Activated T-cell treated with anti-CD3 and anti-CD28 coated beads, Interleukin-2, amount 50 U/mL, for 24 hours (primary cell): ENCODE data around the gene IFT122.

Experiments
- DNase-seq: peaks from one replicate; pipeline ENCODE4 v3.0.0-alpha.2; 2020
- H3K27ac Mint-ChIP-seq: 2 replicates; pipeline ENCODE4 v1.8.0; 2020; ENCODE audit warnings: mild to moderate bottlenecking, mixed read lengths
- H3K27me3 Mint-ChIP-seq: 2 replicates; pipeline ENCODE4 v1.8.0; 2020; ENCODE audit warnings: mixed read lengths
- H3K36me3 Mint-ChIP-seq: 2 replicates; pipeline ENCODE4 v1.8.0; 2020; ENCODE audit warnings: low read depth, mixed read lengths
- H3K4me1 Mint-ChIP-seq: 2 replicates; pipeline ENCODE4 v1.8.0; 2020; ENCODE audit warnings: low read depth, mixed read lengths
- H3K4me3 Mint-ChIP-seq: 2 replicates; pipeline ENCODE4 v1.8.0; 2020; ENCODE audit warnings: mild to moderate bottlenecking, moderate library complexity, mixed read lengths
- H3K9me3 Mint-ChIP-seq: 2 replicates; pipeline ENCODE4 v1.8.0; 2020; ENCODE audit warnings: mixed read lengths

Gene IFT122

GRCh38 chr3:129528589-129529100 lies 88.6 kb downstream of the IFT122 start, which contains the start of gene RHO:
RHO (plus strand) TSS chr3:129528639; CDS start chr3:129528734, 95 bp downstream.
- no peak within 1 kb of the TSS for H3K4me3 Mint-ChIP-seq
- no peaks in the 10 kb centered on the region for H3K36me3 Mint-ChIP-seq
- H3K27ac Mint-ChIP-seq: no peak within 1 kb of the TSS
- DNase-seq: no peak
- H3K9me3 Mint-ChIP-seq: no peaks in the 10 kb centered on the region
- H3K27me3 Mint-ChIP-seq: no peaks in the 10 kb centered on the region
- H3K4me1 Mint-ChIP-seq: peaks cover 3% of the 10 kb centered on the region

GRCh38 chr3:129529436-129530210 lies 89.6 kb downstream of the IFT122 start:
- H3K4me1 Mint-ChIP-seq: peaks cover 3% of the 10 kb centered on the region
- no peaks in the 10 kb centered on the region for H3K36me3 Mint-ChIP-seq
- no peak overlapping the region for H3K27ac Mint-ChIP-seq
- no peak for DNase-seq
- no peaks in the 10 kb centered on the region for H3K9me3 Mint-ChIP-seq
- no peaks in the 10 kb centered on the region for H3K27me3 Mint-ChIP-seq
- no peak overlapping the region for H3K4me3 Mint-ChIP-seq

- Mint-ChIP-seq H3K27ac (no peak overlapping the region), H3K4me1 (peaks cover 3% of the 10 kb centered on the region), H3K9me3 (no peaks in the 10 kb centered on the region), H3K36me3 (no peaks in the 10 kb centered on the region), H3K4me3 (no peak overlapping the region), H3K27me3 (no peaks in the 10 kb centered on the region)
- no peak for DNase-seq
Observed at GRCh38 chr3:129530251-129530791, 90.3 kb downstream of the IFT122 start.

- H3K36me3 Mint-ChIP-seq: no peaks in the 10 kb centered on the region
- no peaks in the 10 kb centered on the region for H3K9me3 Mint-ChIP-seq
- H3K4me3 Mint-ChIP-seq: no peak overlapping the region
- H3K27ac Mint-ChIP-seq: no peak overlapping the region
- no peak for DNase-seq
- no peaks in the 10 kb centered on the region for H3K4me1 Mint-ChIP-seq
- H3K27me3 Mint-ChIP-seq: no peaks in the 10 kb centered on the region
Observed at GRCh38 chr3:129530821-129531220, 90.8 kb downstream of the IFT122 start.

GRCh38 chr3:129531699-129532098 lies 91.7 kb downstream of the IFT122 start:
- Mint-ChIP-seq H3K4me3 (no peak overlapping the region), H3K27me3 (no peaks in the 10 kb centered on the region), H3K36me3 (no peaks in the 10 kb centered on the region), H3K27ac (no peak overlapping the region), H3K9me3 (no peaks in the 10 kb centered on the region), H3K4me1 (no peaks in the 10 kb centered on the region)
- DNase-seq: no peak

- Mint-ChIP-seq H3K27ac (no peak overlapping the region), H3K36me3 (no peaks in the 10 kb centered on the region), H3K27me3 (no peaks in the 10 kb centered on the region), H3K4me1 (no peaks in the 10 kb centered on the region), H3K9me3 (no peaks in the 10 kb centered on the region), H3K4me3 (no peak overlapping the region)
- DNase-seq: no peak
Observed at GRCh38 chr3:129532261-129532660, 92.2 kb downstream of the IFT122 start.

- Mint-ChIP-seq H3K27me3 (no peaks in the 10 kb centered on the region), H3K36me3 (no peaks in the 10 kb centered on the region)
- no peak for DNase-seq
Observed at GRCh38 chr3:129533406-129533805, 93.4 kb downstream of the IFT122 start.

GRCh38 chr3:129534428-129535027 lies 94.5 kb downstream of the IFT122 start:
- no peak overlapping the region for H3K4me3 Mint-ChIP-seq
- no peak overlapping the region for H3K27ac Mint-ChIP-seq
- DNase-seq: no peak
- H3K27me3 Mint-ChIP-seq: no peaks in the 10 kb centered on the region
- no peaks in the 10 kb centered on the region for H3K36me3 Mint-ChIP-seq
- no peaks in the 10 kb centered on the region for H3K4me1 Mint-ChIP-seq
- no peaks in the 10 kb centered on the region for H3K9me3 Mint-ChIP-seq

More at GRCh38 chr3:129533406-129533805, 93.4 kb downstream of the IFT122 start:
- no peaks in the 10 kb centered on the region for H3K9me3 Mint-ChIP-seq
- H3K4me3 Mint-ChIP-seq: no peak overlapping the region
- H3K4me1 Mint-ChIP-seq: no peaks in the 10 kb centered on the region
- no peak overlapping the region for H3K27ac Mint-ChIP-seq

GRCh38 chr3:129535075-129535474 lies 95.1 kb downstream of the IFT122 start:
- Mint-ChIP-seq H3K27me3 (no peaks in the 10 kb centered on the region), H3K27ac (no peak overlapping the region), H3K36me3 (no peaks in the 10 kb centered on the region), H3K4me3 (no peak overlapping the region), H3K9me3 (no peaks in the 10 kb centered on the region), H3K4me1 (no peaks in the 10 kb centered on the region)
- DNase-seq: no peak

- Mint-ChIP-seq H3K4me1 (no peaks in the 10 kb centered on the region), H3K4me3 (no peak overlapping the region), H3K36me3 (no peaks in the 10 kb centered on the region), H3K9me3 (no peaks in the 10 kb centered on the region), H3K27ac (no peak overlapping the region), H3K27me3 (no peaks in the 10 kb centered on the region)
- no peak for DNase-seq
Observed at GRCh38 chr3:129536374-129536667, 96.3 kb downstream of the IFT122 start.

GRCh38 chr3:129536804-129537203 lies 96.8 kb downstream of the IFT122 start:
- H3K27me3 Mint-ChIP-seq: no peaks in the 10 kb centered on the region
- H3K4me1 Mint-ChIP-seq: no peaks in the 10 kb centered on the region
- H3K4me3 Mint-ChIP-seq: no peak overlapping the region
- no peaks in the 10 kb centered on the region for H3K9me3 Mint-ChIP-seq
- DNase-seq: no peak
- no peaks in the 10 kb centered on the region for H3K36me3 Mint-ChIP-seq
- no peak overlapping the region for H3K27ac Mint-ChIP-seq

- Mint-ChIP-seq H3K27ac (no peak overlapping the region), H3K9me3 (no peaks in the 10 kb centered on the region), H3K27me3 (no peaks in the 10 kb centered on the region), H3K4me1 (no peaks in the 10 kb centered on the region), H3K4me3 (no peak overlapping the region), H3K36me3 (no peaks in the 10 kb centered on the region)
- DNase-seq: no peak
Observed at GRCh38 chr3:129539206-129539605, 99.2 kb downstream of the IFT122 start.

GRCh38 chr3:129540776-129541516 lies 100.9 kb downstream of the IFT122 start:
- no peak overlapping the region for H3K27ac Mint-ChIP-seq
- no peaks in the 10 kb centered on the region for H3K9me3 Mint-ChIP-seq
- H3K27me3 Mint-ChIP-seq: no peaks in the 10 kb centered on the region
- H3K36me3 Mint-ChIP-seq: no peaks in the 10 kb centered on the region
- no peak for DNase-seq
- H3K4me3 Mint-ChIP-seq: no peak overlapping the region
- H3K4me1 Mint-ChIP-seq: no peaks in the 10 kb centered on the region

GRCh38 chr3:129542747-129543146 lies 102.7 kb downstream of the IFT122 start:
- Mint-ChIP-seq H3K36me3 (no peaks in the 10 kb centered on the region), H3K4me3 (no peak overlapping the region), H3K27me3 (no peaks in the 10 kb centered on the region), H3K4me1 (no peaks in the 10 kb centered on the region), H3K9me3 (no peaks in the 10 kb centered on the region), H3K27ac (no peak overlapping the region)
- DNase-seq: no peak
